IMR-90 (cell line): ENCODE data around the gene TOMM40. TPM values are rescaled to one million over a fixed set of nuclear protein-coding genes. Genes with fewer than 3 reads are reported as not detected.

ENCODE experiments used
- ATAC-seq: fragments of 200-7000 bp; cut with Tn5 transposase; 2 replicates; pipeline ENCODE4 v1.9.1; 2020; ENCODE audit warnings: low read depth, mild to moderate bottlenecking, moderate library complexity
- BruUV-seq: library from RNA; stranded (reverse); fragments of 400-500 nt; replicated peaks from 2 replicates; lab custom pipeline; 2021; lab: Mats Ljungman, UMichigan
- CTCF ChIA-PET: fragments of 300-600 bp; formaldehyde crosslinking; extraction: SDS; loops from one replicate; lab custom pipeline; 2021; ENCODE audit warnings: antibody characterized with exemption; lab: Yijun Ruan, JAX
- POLR2A ChIA-PET: fragments of 300-600 bp; sonication (Branson Sonifier 250); formaldehyde crosslinking; loops from one replicate; lab custom pipeline; 2022; ENCODE audit warnings: antibody characterized with exemption; ENCODE audit not compliant: unreplicated experiment; lab: Charles Lee
- DNase-seq: peaks from one replicate; pipeline ENCODE4 v3.0.0; 2013
- H2AFZ ChIP-seq: replicated peaks from 2 replicates; pipeline ENCODE3; 2013; ENCODE audit warnings: low read length, mild to moderate bottlenecking; ENCODE audit not compliant: poor library complexity
- H2AK5ac ChIP-seq: 2 replicates; pipeline ENCODE4 v1.6.1; 2013; ENCODE audit warnings: low read depth, low read length, inconsistent platforms
- H2AK9ac ChIP-seq: replicated peaks from 2 replicates; pipeline ENCODE3; 2013; ENCODE audit warnings: mild to moderate bottlenecking, low read depth, low read length, moderate library complexity; ENCODE audit not compliant: poor library complexity
- H2BK120ac ChIP-seq: 2 replicates; pipeline ENCODE4 v1.6.1; 2013; ENCODE audit warnings: low read depth, low read length, inconsistent platforms
- H2BK15ac ChIP-seq: 3 replicates; pipeline ENCODE4 v1.6.1; 2013; ENCODE audit warnings: low read depth, low read length, inconsistent platforms
- H2BK20ac ChIP-seq: 2 replicates; pipeline ENCODE4 v1.6.1; 2013; ENCODE audit warnings: low read depth, mild to moderate bottlenecking, inconsistent platforms, low read length, moderate library complexity
- H2BK5ac ChIP-seq: 2 replicates; pipeline ENCODE4 v1.6.1; 2013; ENCODE audit warnings: mild to moderate bottlenecking, low read depth, low read length, inconsistent platforms; ENCODE audit not compliant: poor library complexity, severe bottlenecking
- H3K14ac ChIP-seq: replicated peaks from 2 replicates; pipeline ENCODE4 v1.6.1; 2013; ENCODE audit warnings: low read depth, low read length, inconsistent platforms
- H3K18ac ChIP-seq: 2 replicates; pipeline ENCODE4 v1.6.1; 2013; ENCODE audit warnings: low read depth, low read length, control low read depth
- H3K23ac ChIP-seq: 2 replicates; pipeline ENCODE4 v1.6.1; 2013; ENCODE audit warnings: low read depth, low read length, inconsistent platforms
- H3K27ac ChIP-seq: 2 replicates; pipeline ENCODE4 v1.5.1; 2013; ENCODE audit warnings: mild to moderate bottlenecking, control low read depth, low read length; ENCODE audit not compliant: insufficient read depth
- H3K27me3 ChIP-seq: 2 replicates; pipeline ENCODE4 v1.6.1; 2013; ENCODE audit warnings: low read length; ENCODE audit not compliant: control insufficient read depth, insufficient read depth
- H3K36me3 ChIP-seq: 2 replicates; pipeline ENCODE4 v1.6.1; 2013; ENCODE audit warnings: low read length, mixed read lengths; ENCODE audit not compliant: control insufficient read depth, insufficient read depth
- H3K4ac ChIP-seq: 2 replicates; pipeline ENCODE4 v1.6.1; 2013; ENCODE audit warnings: low read depth, low read length, inconsistent platforms
- H3K4me1 ChIP-seq: 2 replicates; pipeline ENCODE4 v1.6.1; 2013; ENCODE audit warnings: low read length, mixed read lengths; ENCODE audit not compliant: control insufficient read depth, insufficient read depth
- H3K4me2 ChIP-seq: 2 replicates; pipeline ENCODE4 v1.6.1; 2013; ENCODE audit warnings: low read depth, mild to moderate bottlenecking, control low read depth, low read length, moderate library complexity
- H3K4me3 ChIP-seq: 2 replicates; pipeline ENCODE4 v1.5.1; 2013; ENCODE audit warnings: low read depth, mild to moderate bottlenecking, control low read depth, low read length, moderate library complexity; ENCODE audit not compliant: insufficient read depth
- H3K56ac ChIP-seq: 2 replicates; pipeline ENCODE4 v1.6.1; 2013; ENCODE audit warnings: low read length, inconsistent platforms; ENCODE audit not compliant: insufficient read depth; ENCODE audit errors: extremely low read depth
- H3K79me1 ChIP-seq, 2 experiments: 2 replicates each; pipeline ENCODE4 v1.6.1; 2013; ENCODE audit warnings: low read length in 2 of 2, inconsistent platforms in 1 of 2, low read depth in 1 of 2
- H3K9ac ChIP-seq: 2 replicates; pipeline ENCODE4 v1.6.1; 2013; ENCODE audit warnings: low read depth, low read length, control low read depth
- H3K9me1 ChIP-seq: 2 replicates; pipeline ENCODE4 v1.6.1; 2013; ENCODE audit warnings: low read length, inconsistent platforms; ENCODE audit not compliant: insufficient read depth
- H3K9me3 ChIP-seq: 2 replicates; pipeline ENCODE4 v1.6.1; 2013; ENCODE audit warnings: low read length; ENCODE audit not compliant: control insufficient read depth, insufficient read depth
- H4K20me1 ChIP-seq: 2 replicates; pipeline ENCODE4 v1.6.1; 2013; ENCODE audit warnings: low read length, inconsistent platforms; ENCODE audit not compliant: insufficient read depth
- H4K5ac ChIP-seq: 2 replicates; pipeline ENCODE4 v1.6.1; 2013; ENCODE audit warnings: mild to moderate bottlenecking, low read depth, low read length, control low read depth
- H4K8ac ChIP-seq, 2 experiments: 2 replicates each; pipeline ENCODE4 v1.6.1; 2013; ENCODE audit warnings: low read depth in 2 of 2, low read length in 2 of 2, control low read depth in 1 of 2, inconsistent platforms in 1 of 2
- H4K91ac ChIP-seq: 2 replicates; pipeline ENCODE4 v1.6.1; 2013; ENCODE audit warnings: low read depth, low read length, inconsistent platforms; ENCODE audit not compliant: insufficient read depth
- CEBPB ChIP-seq: IDR thresholded peaks from 2 replicates; pipeline ENCODE4 v1.6.1; 2012; ENCODE audit warnings: low read depth, low read length, improper control_type of control experiment
- CHD1 ChIP-seq: IDR thresholded peaks from 2 replicates; pipeline ENCODE4 v1.6.1; 2012; ENCODE audit warnings: low read depth, low read length, improper control_type of control experiment
- FOS ChIP-seq: fragments of 150-350 bp; IDR thresholded peaks from 2 replicates; pipeline ENCODE4 v1.6.1; 2016; ENCODE audit warnings: low read depth, low read length
- MXI1 ChIP-seq: IDR thresholded peaks from 2 replicates; pipeline ENCODE4 v1.6.1; 2012; ENCODE audit warnings: low read depth, mild to moderate bottlenecking, low read length, moderate library complexity, borderline replicate concordance
- RCOR1 ChIP-seq: IDR thresholded peaks from 2 replicates; pipeline ENCODE4 v1.6.1; 2012; ENCODE audit warnings: mild to moderate bottlenecking, low read length, improper control_type of control experiment; ENCODE audit not compliant: insufficient replicate concordance
- RFX5 ChIP-seq: IDR thresholded peaks from 2 replicates; pipeline ENCODE4 v1.8.0; 2012; ENCODE audit warnings: low read depth, mild to moderate bottlenecking, low read length, moderate library complexity
- WGBS, 2 experiments: methylation state at CpG; one replicate each; pipeline versions ENCODE4 v1.1.5 to v1.1.7; 2013; ENCODE audit warnings: missing lambda C conversion rate in 2 of 2; ENCODE audit not compliant: insufficient read length in 1 of 2; ENCODE audit errors: extremely low coverage in 2 of 2; 5-methylcytosine and 5-hydroxymethylcytosine counted together
- dilution Hi-C: fragments of 300-500 bp; cut with HindIII; formaldehyde crosslinking; loops from one replicate; pipeline ENCODE4 v1.14.3; 2018; ENCODE audit warnings: low sequenced_read_pairs; ENCODE audit not compliant: unreplicated experiment
- in situ Hi-C: fragments of 300-500 bp; cut with MboI; formaldehyde crosslinking; loops from 3 replicates; pipeline ENCODE4 v1.14.3; 2019; ENCODE audit warnings: low sequenced_read_pairs, inconsistent platforms, mixed read lengths
- intact Hi-C: fragments of 100-400 bp; cut with micrococcal nuclease; formaldehyde crosslinking; loops from 2 replicates; pipeline ENCODE4 v1.10.0; 2022
- polyA plus RNA-seq, 3 experiments: library from polyadenylated mRNA; depleted of rRNA; stranded (reverse); fragments of >200 nt; gene quantifications; 2 replicates each; pipeline ENCODE4 v1.2.3, GENCODE V29; 2012; ENCODE audit warnings: low replicate concordance in 1 of 3
- total RNA-seq: library from RNA; depleted of rRNA; stranded (reverse); fragments of >200 nt; gene quantifications from 2 replicates; pipeline ENCODE4 v1.2.3, GENCODE V29; 2012
- TF ChIP-seq, protein P1 (sequence below): fragments of 150-350 bp; IDR thresholded peaks from 2 replicates; pipeline ENCODE4 v1.6.1; 2017; ENCODE audit warnings: mild to moderate bottlenecking, antibody characterized with exemption, low read length, low read depth
- TF ChIP-seq, protein P2 (sequence below): fragments of 150-350 bp; IDR thresholded peaks from 2 replicates; pipeline ENCODE4 v1.6.1; 2016; ENCODE audit warnings: low read depth, mild to moderate bottlenecking, low read length, moderate library complexity, borderline replicate concordance

TOMM40 gene
- total and polyA plus RNA-seq, 2 of the 4 experiments (the other 2 are of a cell fraction), result 54.8 to 62.6 TPM

DNA sequence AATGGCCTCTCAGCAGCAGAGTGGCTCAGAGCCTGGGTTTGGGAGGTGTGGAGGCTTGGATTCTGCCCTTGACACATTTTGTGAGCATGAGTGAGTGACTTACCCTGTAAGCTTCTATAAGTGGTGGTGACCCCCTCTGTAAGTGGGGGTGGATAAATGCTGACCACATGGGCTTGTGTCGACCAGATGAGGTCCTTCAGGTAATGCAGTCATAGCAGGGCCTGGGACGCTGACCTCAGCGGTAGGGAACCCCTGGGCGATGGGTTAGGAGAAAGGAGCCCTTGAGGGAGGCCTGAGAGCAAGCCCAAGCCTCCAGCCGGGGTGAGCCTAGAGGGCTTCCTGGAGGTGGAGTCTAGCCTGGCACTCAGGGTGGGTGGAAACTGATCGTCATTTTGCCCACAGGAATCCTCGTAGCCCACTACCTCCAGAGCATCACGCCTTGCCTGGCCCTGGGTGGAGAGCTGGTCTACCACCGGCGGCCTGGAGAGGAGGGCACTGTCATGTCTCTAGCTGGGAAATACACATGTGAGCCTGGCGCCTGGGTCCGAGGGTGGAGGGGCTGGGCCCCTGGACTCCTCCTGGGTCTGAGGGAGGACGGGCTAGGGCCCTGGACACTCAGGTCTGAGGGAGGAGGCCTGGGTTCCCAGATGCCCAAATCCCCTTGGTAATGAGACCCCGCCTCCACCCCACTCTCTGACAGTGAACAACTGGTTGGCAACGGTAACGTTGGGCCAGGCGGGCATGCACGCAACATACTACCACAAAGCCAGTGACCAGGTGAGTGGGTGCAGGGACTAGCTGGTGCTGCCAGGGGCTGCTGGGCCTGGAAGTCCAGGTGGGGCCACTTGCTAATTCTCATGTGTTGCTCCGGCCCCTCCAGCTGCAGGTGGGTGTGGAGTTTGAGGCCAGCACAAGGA lies 9.5 kb downstream of the TOMM40 start:
- Histone ChIP-seq H3K14ac (no peak overlapping the region), H3K56ac (no peak overlapping the region), H3K9me3 (no peaks in the 10 kb centered on the region), H3K4me2 (no peak overlapping the region), H2BK20ac (no peak overlapping the region), H4K8ac (no peak overlapping the region), H2AK5ac (no peak overlapping the region), H4K5ac (no peak overlapping the region), H3K79me1 (peaks cover 7 to 14% of the 10 kb centered on the region in 2 experiments; a peak in 2 of 4 replicates), H3K27ac (no peak overlapping the region), H3K23ac (no peak overlapping the region), H3K4me1 (peaks cover 1% of the 10 kb centered on the region; the same call in 1 of the 2 replicates), H2BK120ac (no peak overlapping the region), H4K91ac (no peak overlapping the region), H3K36me3 (peaks cover 43% of the 10 kb centered on the region), H2BK15ac (no peak overlapping the region), H3K18ac (no peak overlapping the region), H3K9me1 (no peaks in the 10 kb centered on the region), H4K20me1 (peaks cover 4% of the 10 kb centered on the region; the same call in 1 of the 2 replicates), H2BK5ac (no peak overlapping the region), H3K4ac (no peak overlapping the region), H3K9ac (no peak overlapping the region), H3K4me3 (no peak overlapping the region), H3K27me3 (peaks cover 4% of the 10 kb centered on the region), H2AK9ac (no peak overlapping the region), H2AFZ (no peak overlapping the region)
- BruUV-seq, result no TSS peak
- TF ChIP-seq CHD1 (no peak), CEBPB (no peak), MXI1 (no peak), RFX5 (no peak), RCOR1 (no peak), FOS (no peak)
- TF ChIP-seq, protein P1, sequence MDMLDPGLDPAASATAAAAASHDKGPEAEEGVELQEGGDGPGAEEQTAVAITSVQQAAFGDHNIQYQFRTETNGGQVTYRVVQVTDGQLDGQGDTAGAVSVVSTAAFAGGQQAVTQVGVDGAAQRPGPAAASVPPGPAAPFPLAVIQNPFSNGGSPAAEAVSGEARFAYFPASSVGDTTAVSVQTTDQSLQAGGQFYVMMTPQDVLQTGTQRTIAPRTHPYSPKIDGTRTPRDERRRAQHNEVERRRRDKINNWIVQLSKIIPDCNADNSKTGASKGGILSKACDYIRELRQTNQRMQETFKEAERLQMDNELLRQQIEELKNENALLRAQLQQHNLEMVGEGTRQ, result no peak
- TF ChIP-seq, protein P2, sequence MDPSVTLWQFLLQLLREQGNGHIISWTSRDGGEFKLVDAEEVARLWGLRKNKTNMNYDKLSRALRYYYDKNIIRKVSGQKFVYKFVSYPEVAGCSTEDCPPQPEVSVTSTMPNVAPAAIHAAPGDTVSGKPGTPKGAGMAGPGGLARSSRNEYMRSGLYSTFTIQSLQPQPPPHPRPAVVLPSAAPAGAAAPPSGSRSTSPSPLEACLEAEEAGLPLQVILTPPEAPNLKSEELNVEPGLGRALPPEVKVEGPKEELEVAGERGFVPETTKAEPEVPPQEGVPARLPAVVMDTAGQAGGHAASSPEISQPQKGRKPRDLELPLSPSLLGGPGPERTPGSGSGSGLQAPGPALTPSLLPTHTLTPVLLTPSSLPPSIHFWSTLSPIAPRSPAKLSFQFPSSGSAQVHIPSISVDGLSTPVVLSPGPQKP, result no peak
- WGBS, 2 experiments, result 90% methylated on average over 4 of the region's 19 CpGs; no CpG with 5 or more reads in 1 of the 2 experiments
- ChIA-PET CTCF (no interaction called here), POLR2A (no interaction called here)
- no peak for DNase-seq
- dilution Hi-C loops (no loop called here), intact Hi-C loops (no loop called here), in situ Hi-C loops (no loop called here)
- no peak for ATAC-seq
